Mesendoderm (in vitro differentiated cells): ENCODE data around the gene ASS1.

Source experiments
- DNase-seq: peaks from one replicate; pipeline ENCODE4 v3.0.0; 2013
- H2AK5ac ChIP-seq: 2 replicates; pipeline ENCODE4 v1.6.1; 2013; ENCODE audit warnings: low read length, inconsistent platforms
- H2BK120ac ChIP-seq: 2 replicates; pipeline ENCODE4 v1.6.1; 2013; ENCODE audit warnings: low read depth, mild to moderate bottlenecking, low read length, moderate library complexity, mixed read lengths
- H2BK15ac ChIP-seq: replicated peaks from 2 replicates; pipeline ENCODE4 v1.6.1; 2013; ENCODE audit warnings: low read depth, mild to moderate bottlenecking, moderate library complexity
- H2BK5ac ChIP-seq: 2 replicates; pipeline ENCODE4 v1.6.1; 2013; ENCODE audit warnings: low read length, inconsistent platforms
- H3K18ac ChIP-seq: 2 replicates; pipeline ENCODE4 v1.6.1; 2013; ENCODE audit warnings: mild to moderate bottlenecking, low read length, mixed read lengths
- H3K23ac ChIP-seq: one replicate; pipeline ENCODE4 v1.6.1; 2013; ENCODE audit warnings: low read length
- H3K27ac ChIP-seq: 2 replicates; pipeline ENCODE4 v1.5.1; 2013; ENCODE audit warnings: low read depth, mild to moderate bottlenecking, inconsistent platforms, low read length, moderate library complexity
- H3K27me3 ChIP-seq: 2 replicates; pipeline ENCODE4 v1.6.1; 2013; ENCODE audit warnings: low read length, control low read depth, mild to moderate bottlenecking, inconsistent platforms; ENCODE audit not compliant: insufficient read depth, poor library complexity
- H3K36me3 ChIP-seq: 2 replicates; pipeline ENCODE4 v1.6.1; 2013; ENCODE audit warnings: low read length, inconsistent platforms; ENCODE audit not compliant: control insufficient read depth, insufficient read depth
- H3K4ac ChIP-seq: one replicate; pipeline ENCODE4 v1.6.1; 2013; ENCODE audit warnings: low read depth, mild to moderate bottlenecking, low read length, moderate library complexity
- H3K4me1 ChIP-seq: 2 replicates; pipeline ENCODE4 v1.6.1; 2013; ENCODE audit warnings: low read depth, low read length, inconsistent platforms; ENCODE audit not compliant: control insufficient read depth
- H3K4me2 ChIP-seq: 2 replicates; pipeline ENCODE4 v1.6.1; 2013; ENCODE audit warnings: low read length
- H3K4me3 ChIP-seq: 2 replicates; pipeline ENCODE4 v1.5.1; 2013; ENCODE audit warnings: mild to moderate bottlenecking, low read length
- H3K56ac ChIP-seq: one replicate; pipeline ENCODE4 v1.6.1; 2013; ENCODE audit warnings: low read length
- H3K79me1 ChIP-seq: 2 replicates; pipeline ENCODE4 v1.6.1; 2013; ENCODE audit warnings: low read length, inconsistent platforms
- H3K79me2 ChIP-seq: 2 replicates; pipeline ENCODE4 v1.6.1; 2013; ENCODE audit warnings: mild to moderate bottlenecking, low read length; ENCODE audit not compliant: control insufficient read depth, insufficient read depth
- H3K9ac ChIP-seq: 2 replicates; pipeline ENCODE4 v1.6.1; 2013; ENCODE audit warnings: low read length, inconsistent platforms
- H4K5ac ChIP-seq: one replicate; pipeline ENCODE4 v1.6.1; 2013; ENCODE audit warnings: low read length
- H4K8ac ChIP-seq: one replicate; pipeline ENCODE4 v1.6.1; 2013; ENCODE audit warnings: low read depth, mild to moderate bottlenecking, control low read depth, low read length, moderate library complexity
- WGBS: extraction: QIAGEN DNeasy Blood & Tissue Kit; methylation state at CpG from one replicate; pipeline ENCODE4 v1.1.7; 2013; ENCODE audit warnings: low lambda C conversion rate, missing lambda C conversion rate; ENCODE audit not compliant: insufficient coverage; ENCODE audit errors: extremely low coverage; 5-methylcytosine and 5-hydroxymethylcytosine counted together

Gene ASS1

GRCh38 chr9:130500340-130501180, 55.8 kb downstream of the ASS1 start:
- H3K9ac ChIP-seq, result no peak overlapping the region
- H3K79me1 ChIP-seq, result no peaks in the 10 kb centered on the region
- no peak overlapping the region for H4K5ac ChIP-seq
- no peak overlapping the region for H2BK120ac ChIP-seq
- no peak overlapping the region for H3K18ac ChIP-seq
- H3K27me3 ChIP-seq, result no peaks in the 10 kb centered on the region
- no peak overlapping the region for H3K4me2 ChIP-seq
- H2BK15ac ChIP-seq, result no peak overlapping the region
- H3K79me2 ChIP-seq, result no peaks in the 10 kb centered on the region
- no peaks in the 10 kb centered on the region for H3K4me1 ChIP-seq
- H3K36me3 ChIP-seq, result no peaks in the 10 kb centered on the region
- no peak overlapping the region for H2AK5ac ChIP-seq
- no CpG with 5 or more reads among the region's 12 CpGs for WGBS
- no peak overlapping the region for H3K27ac ChIP-seq
- no peak overlapping the region for H3K4me3 ChIP-seq
- no peak overlapping the region for H3K4ac ChIP-seq
- no peak for DNase-seq
- H4K8ac ChIP-seq, result no peak overlapping the region
- H3K23ac ChIP-seq, result no peak overlapping the region
- no peak overlapping the region for H2BK5ac ChIP-seq
- H3K56ac ChIP-seq, result no peak overlapping the region

- H3K4ac ChIP-seq, result no peak overlapping the region
- no peak overlapping the region for H3K18ac ChIP-seq
- no peak overlapping the region for H3K9ac ChIP-seq
- no peak overlapping the region for H3K4me2 ChIP-seq
- H3K79me1 ChIP-seq, result no peaks in the 10 kb centered on the region
- H3K23ac ChIP-seq, result no peak overlapping the region
- no peaks in the 10 kb centered on the region for H3K79me2 ChIP-seq
- no peaks in the 10 kb centered on the region for H3K36me3 ChIP-seq
- H4K5ac ChIP-seq, result no peak overlapping the region
- H3K4me1 ChIP-seq, result no peaks in the 10 kb centered on the region
- no peak overlapping the region for H3K27ac ChIP-seq
- H3K27me3 ChIP-seq, result no peaks in the 10 kb centered on the region
- no peak overlapping the region for H2BK15ac ChIP-seq
- no peak overlapping the region for H2AK5ac ChIP-seq
- no CpG with 5 or more reads among the region's 9 CpGs for WGBS
- no peak overlapping the region for H3K4me3 ChIP-seq
- H4K8ac ChIP-seq, result no peak overlapping the region
- H3K56ac ChIP-seq, result no peak overlapping the region
- no peak overlapping the region for H2BK120ac ChIP-seq
- DNase-seq, result peak; percentile 32
- H2BK5ac ChIP-seq, result no peak overlapping the region
Measured at GRCh38 chr9:130501639-130502038, 56.9 kb downstream of the ASS1 start.

- Histone ChIP-seq H3K79me1 (no peaks in the 10 kb centered on the region), H2AK5ac (no peak overlapping the region), H3K27ac (no peak overlapping the region), H3K4ac (no peak overlapping the region), H3K4me3 (no peak overlapping the region), H2BK5ac (no peak overlapping the region), H3K4me1 (no peaks in the 10 kb centered on the region), H3K18ac (no peak overlapping the region), H2BK15ac (no peak overlapping the region), H3K36me3 (no peaks in the 10 kb centered on the region), H2BK120ac (no peak overlapping the region), H3K56ac (no peak overlapping the region), H3K27me3 (no peaks in the 10 kb centered on the region), H4K5ac (no peak overlapping the region), H3K23ac (no peak overlapping the region), H4K8ac (no peak overlapping the region), H3K79me2 (no peaks in the 10 kb centered on the region), H3K4me2 (no peak overlapping the region), H3K9ac (no peak overlapping the region)
- no peak for DNase-seq
- no CpG with 5 or more reads among the region's 2 CpGs for WGBS
Measured at GRCh38 chr9:130508218-130508617, 63.5 kb downstream of the ASS1 start.

GRCh38 chr9:130512199-130512598, 67.4 kb downstream of the ASS1 start:
- Histone ChIP-seq H3K27me3 (no peaks in the 10 kb centered on the region), H2AK5ac (no peak overlapping the region), H3K4ac (no peak overlapping the region), H2BK15ac (no peak overlapping the region), H3K9ac (no peak overlapping the region), H2BK5ac (no peak overlapping the region), H3K56ac (no peak overlapping the region), H3K18ac (no peak overlapping the region), H3K4me1 (no peaks in the 10 kb centered on the region), H3K4me3 (no peak overlapping the region), H4K8ac (no peak overlapping the region), H3K23ac (no peak overlapping the region), H3K79me1 (no peaks in the 10 kb centered on the region), H2BK120ac (no peak overlapping the region), H3K27ac (no peak overlapping the region), H4K5ac (no peak overlapping the region), H3K79me2 (no peaks in the 10 kb centered on the region), H3K4me2 (no peak overlapping the region), H3K36me3 (no peaks in the 10 kb centered on the region)
- no peak for DNase-seq
- no CpG with 5 or more reads among the region's 4 CpGs for whole genome bisulfite sequencing

- no CpG with 5 or more reads among the region's 1 CpG for WGBS
- no peak overlapping the region for H2AK5ac ChIP-seq
- no peaks in the 10 kb centered on the region for H3K4me1 ChIP-seq
- H3K79me1 ChIP-seq, result no peaks in the 10 kb centered on the region
- H3K27me3 ChIP-seq, result no peaks in the 10 kb centered on the region
- H2BK5ac ChIP-seq, result no peak overlapping the region
- H3K4me3 ChIP-seq, result no peak overlapping the region
- no peak overlapping the region for H4K8ac ChIP-seq
- no peak overlapping the region for H3K4me2 ChIP-seq
- no peak overlapping the region for H3K23ac ChIP-seq
- H3K27ac ChIP-seq, result no peak overlapping the region
- no peak overlapping the region for H3K56ac ChIP-seq
- DNase-seq, result no peak
- no peak overlapping the region for H3K9ac ChIP-seq
- no peak overlapping the region for H2BK120ac ChIP-seq
- H3K4ac ChIP-seq, result no peak overlapping the region
- no peaks in the 10 kb centered on the region for H3K36me3 ChIP-seq
- H2BK15ac ChIP-seq, result no peak overlapping the region
- no peak overlapping the region for H4K5ac ChIP-seq
- H3K18ac ChIP-seq, result no peak overlapping the region
- no peaks in the 10 kb centered on the region for H3K79me2 ChIP-seq
Measured at GRCh38 chr9:130513078-130513477, 68.3 kb downstream of the ASS1 start.

GRCh38 chr9:130518233-130518632, 73.5 kb downstream of the ASS1 start:
- Histone ChIP-seq H2BK5ac (no peak overlapping the region), H3K36me3 (no peaks in the 10 kb centered on the region), H3K4me1 (no peaks in the 10 kb centered on the region), H3K27ac (no peak overlapping the region), H4K5ac (no peak overlapping the region), H3K23ac (no peak overlapping the region), H3K27me3 (no peaks in the 10 kb centered on the region), H3K4ac (no peak overlapping the region), H4K8ac (no peak overlapping the region), H2AK5ac (no peak overlapping the region), H3K79me1 (no peaks in the 10 kb centered on the region), H3K56ac (no peak overlapping the region), H3K9ac (no peak overlapping the region), H3K4me3 (no peak overlapping the region), H3K79me2 (no peaks in the 10 kb centered on the region), H3K4me2 (no peak overlapping the region), H3K18ac (no peak overlapping the region), H2BK15ac (no peak overlapping the region), H2BK120ac (no peak overlapping the region)
- no peak for DNase-seq
- no CpG with 5 or more reads among the region's 4 CpGs for WGBS
